Activated effector memory CD4-positive, alpha-beta T cell treated with Interleukin-2 at 50 U/mL for 16 hours (primary cell): Measurements from ENCODE around the gene WDR45.

Experiments
- DNase-seq: peaks from one replicate; pipeline ENCODE4 v3.0.0-alpha.2; 2020

Gene WDR45

GRCh38 chrX:49043220-49043986 is 36.3 kb downstream of the WDR45 start, which contains the start of gene TFE3:
Gene TFE3, minus strand, starts transcription at chrX:49043357. Its CDS starts 131 bp downstream, at chrX:49043226.
- peak; percentile 93 for DNase-seq

DNA sequence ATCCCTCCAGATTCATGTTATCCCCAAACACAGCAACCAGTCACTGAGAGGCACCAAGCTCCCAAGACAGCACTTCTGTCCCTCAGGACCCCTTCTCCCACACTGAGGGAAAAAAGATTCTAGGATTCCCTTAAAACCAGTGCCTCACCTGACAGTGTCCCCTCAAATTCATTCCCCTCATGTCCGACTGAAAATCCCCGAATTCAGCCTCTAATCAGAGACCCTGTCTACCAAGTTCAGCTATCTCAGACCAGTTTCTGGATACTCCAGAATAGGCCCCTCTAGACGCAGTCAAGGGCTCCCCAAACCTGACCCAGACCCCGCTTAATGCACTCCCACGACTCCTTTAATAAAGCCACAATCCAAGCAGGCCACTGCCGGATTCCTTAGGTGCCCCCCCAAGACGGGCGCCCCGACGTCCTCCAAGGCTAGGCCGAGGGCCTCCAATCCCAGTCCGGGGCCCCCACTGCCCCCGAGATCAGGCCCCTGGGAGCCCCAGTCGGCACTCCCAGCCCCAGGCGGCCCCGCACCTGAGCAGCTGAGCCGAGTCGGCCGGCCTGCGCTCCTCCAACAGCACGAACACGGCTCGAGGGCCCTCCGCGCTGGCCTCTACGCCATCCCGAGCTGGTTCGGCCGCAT is 37.0 kb downstream of the WDR45 start:
- DNase-seq: no peak

DNA sequence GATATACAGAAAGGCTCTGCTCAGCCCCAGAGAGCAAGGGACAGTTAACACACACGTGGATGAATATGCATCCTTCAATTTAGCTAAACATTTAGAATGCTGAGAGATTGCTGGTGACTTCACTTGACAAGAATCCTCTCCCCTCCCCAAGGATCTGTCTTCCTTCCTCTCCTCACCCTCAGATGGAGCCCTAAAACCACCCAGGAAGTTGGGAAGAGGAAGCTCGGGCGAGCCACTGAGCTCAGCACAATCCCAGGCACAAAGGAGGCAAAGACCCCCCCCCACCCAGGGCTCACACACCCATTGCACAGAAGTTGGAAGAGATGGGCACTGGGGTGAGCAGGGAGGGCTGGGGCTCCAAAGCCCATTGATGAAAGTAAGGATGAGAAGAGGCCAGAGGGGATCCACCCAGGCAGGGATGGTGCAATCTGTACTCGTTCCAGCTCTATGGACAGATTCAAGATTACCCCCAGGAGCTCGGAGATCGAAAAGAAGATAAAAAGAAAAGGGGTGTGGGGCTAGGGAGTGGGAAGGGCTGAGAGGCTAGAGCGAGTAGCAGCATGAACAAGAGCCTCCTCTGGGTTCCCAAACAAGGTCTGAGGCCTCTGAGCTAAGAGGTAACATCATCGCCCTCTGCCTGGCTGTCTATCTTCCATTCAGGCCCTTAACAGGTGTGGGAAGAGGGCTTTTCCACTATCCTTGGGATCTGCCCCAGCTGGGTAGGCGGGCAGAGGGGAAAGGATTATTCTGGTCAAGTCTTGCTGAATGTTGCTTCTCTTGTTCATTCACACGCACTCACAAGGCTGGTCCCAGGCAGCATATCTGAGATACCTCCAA is 37.7 kb downstream of the WDR45 start:
- peak; percentile 1 for DNase-seq

- DNase-seq: no peak
Observed at GRCh38 chrX:49040376-49040955, 39.2 kb downstream of the WDR45 start.

DNA sequence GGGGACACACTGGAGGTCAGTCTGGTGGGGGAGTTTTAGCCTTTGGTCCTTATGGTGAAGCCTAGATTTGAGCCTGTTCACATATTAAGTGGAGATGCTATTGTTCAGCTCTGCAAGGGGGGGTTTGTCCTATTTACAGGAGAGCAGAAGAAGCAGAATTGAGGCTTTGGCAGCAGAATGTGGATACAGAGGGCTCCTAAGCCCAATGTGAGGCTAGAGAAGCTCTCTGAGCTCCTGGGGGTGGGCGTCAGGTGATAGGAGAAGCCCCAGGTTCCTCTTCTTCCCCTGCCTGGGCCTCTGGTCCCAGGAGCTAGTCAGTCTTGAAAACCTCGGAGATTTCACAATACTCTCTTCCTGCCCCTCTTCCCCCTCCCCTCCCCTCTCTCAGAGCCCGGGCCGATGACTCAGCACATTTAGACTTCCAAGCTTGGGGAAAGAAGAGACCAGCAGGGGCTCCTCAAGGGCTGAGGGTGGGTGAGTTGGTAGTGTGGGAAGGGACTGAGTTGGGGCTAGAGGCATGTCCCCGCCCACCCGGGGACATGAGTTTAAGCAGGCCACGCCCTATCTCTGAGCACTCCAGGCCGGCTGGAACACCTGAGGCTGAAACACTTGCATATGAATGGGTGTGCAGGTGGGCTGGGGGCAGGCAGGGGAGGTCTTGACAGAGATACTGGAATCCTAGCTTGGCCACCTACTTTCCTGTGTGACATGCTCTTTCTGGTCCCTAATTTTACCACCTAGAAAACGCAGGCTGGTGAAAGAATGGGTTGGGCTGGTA is 39.9 kb downstream of the WDR45 start:
- DNase-seq: peak; percentile 20

DNA sequence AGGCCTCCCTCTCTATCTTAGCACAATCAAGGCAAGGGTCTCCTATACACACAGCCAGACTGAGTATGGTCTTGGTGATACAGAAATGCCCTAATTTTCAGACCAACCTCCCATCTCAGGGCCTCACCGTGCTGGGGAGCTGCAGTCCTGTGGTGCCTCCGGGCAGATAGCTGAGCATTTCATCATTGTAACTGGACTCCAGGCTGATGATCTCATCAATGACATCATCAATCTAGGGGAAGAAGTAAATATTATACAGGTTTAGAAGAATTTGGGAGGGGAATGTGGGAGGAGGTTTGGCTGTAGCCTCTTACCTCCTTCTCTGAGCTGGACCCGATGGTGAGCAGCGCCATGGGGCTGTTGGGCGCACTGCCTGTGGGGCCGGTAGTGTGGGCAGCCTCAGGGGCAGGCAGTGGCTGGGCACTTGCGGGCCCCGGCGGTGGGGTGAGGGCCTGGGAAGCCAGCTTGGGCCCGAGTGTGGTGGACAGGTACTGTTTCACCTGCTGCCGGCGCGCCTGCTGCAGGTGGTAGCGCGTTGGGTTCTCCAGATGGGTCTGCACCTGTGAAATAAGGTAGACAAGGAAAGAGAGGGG is 41.7 kb downstream of the WDR45 start:
- no peak for DNase-seq

DNA sequence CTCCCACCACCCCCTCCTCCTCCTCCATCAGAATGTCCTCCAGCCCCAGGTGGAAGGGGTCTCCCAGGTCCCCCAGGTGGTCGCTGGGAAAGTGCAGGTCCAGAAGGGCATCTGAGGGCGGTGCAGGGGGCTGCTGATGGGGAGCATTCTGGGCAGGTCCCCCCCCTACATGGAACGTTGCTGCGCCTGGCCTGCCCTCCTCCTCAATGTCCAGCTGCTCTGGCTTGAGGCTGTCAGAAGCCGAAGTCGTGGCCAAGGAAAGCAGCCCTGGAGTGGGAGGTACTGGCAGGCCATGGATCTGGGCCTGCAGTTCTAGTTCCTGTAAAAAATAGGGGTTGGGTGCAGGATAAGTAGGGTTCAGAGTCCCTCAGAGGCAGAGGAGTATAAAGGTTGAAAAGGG is 49.4 kb downstream of the WDR45 start:
- DNase-seq: no peak

DNA sequence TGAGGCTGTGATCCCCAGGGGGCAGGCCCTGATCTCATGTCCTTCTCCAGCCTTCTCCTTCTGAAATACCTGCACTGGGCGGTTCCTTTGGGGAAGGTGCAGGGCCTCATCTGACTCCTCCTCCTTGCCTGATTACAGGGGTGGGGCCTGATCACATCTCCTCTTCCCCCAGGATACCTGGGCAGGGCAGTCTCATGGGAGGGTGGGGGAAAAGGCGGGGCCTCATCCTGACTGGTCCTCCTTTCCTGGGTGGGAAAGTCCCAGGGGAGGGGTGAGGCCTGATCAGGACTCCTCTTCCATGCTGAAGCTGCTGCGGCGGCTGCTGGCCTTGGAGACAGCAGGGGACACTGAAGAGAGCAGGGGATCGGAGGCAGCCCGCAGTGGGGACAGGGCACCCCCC is 49.8 kb downstream of the WDR45 start:
- DNase-seq: no peak
